Measurements from ENCODE around the gene GPANK1. TPM values are rescaled to one million over a fixed set of nuclear protein-coding genes. Genes with fewer than 3 reads are reported as not detected.
A peak's percentile ranks its signal among the peaks of the same experiment; 100 is the strongest.

The GPANK1 gene
- total and polyA plus RNA-seq, 12 donors, result 7.4 to 61.2 (median 17.2) TPM

DNA sequence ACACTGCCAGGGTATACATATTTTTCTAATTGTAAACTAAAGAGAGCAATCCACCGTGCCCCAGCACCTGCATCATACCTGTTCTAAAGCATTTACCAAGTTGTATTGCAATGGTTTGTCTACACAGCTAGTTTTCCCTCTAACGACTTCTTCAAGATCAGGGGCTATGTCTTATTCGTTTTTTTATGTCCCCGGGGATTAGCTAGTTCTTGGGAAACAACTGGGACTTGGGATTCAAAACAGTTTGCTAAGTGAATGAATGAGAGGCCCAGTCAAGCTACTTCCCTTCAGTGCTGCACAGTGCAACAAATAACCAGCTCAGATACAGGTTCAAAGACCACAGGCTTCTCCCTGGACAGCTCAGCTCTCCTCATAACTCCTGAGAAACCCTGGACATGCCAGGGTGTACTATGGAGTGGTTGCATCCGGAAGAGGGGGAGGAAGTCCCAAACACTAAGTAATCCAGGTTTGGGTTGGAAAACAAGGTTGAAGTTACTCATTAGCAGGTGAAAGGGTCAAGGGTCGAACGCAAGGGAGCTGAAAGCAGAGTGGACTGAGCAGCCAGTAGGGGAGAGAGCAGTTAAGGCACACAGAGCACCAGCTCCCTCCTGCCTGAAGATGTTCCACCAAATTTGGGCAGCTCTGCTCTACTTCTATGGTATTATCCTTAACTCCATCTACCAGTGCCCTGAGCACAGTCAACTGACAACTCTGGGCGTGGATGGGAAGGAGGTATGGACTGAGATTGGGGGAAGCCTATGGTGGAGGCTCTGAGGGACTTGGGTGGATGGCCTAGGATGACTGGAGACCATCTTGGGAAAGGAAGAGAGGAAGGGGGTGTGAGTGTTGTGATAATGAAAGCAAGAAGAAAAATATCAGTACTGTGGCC lies 9.2 kb downstream of the GPANK1 start, which contains the start of gene APOM:
APOM (plus strand) TSS at position 546 of the 889 bp plus-strand sequence; CDS start at position 619, 73 bp downstream.
- Histone ChIP-seq H3K4me3 (no peak within 1 kb of the TSS), H3K4me1 (replicated peaks in 1 of 2) (peaks cover 24 to 43% of the 10 kb centered on the region in 2 donors), H3K9me3 (replicated peaks in 1 of 3) (no peaks in the 10 kb centered on the region), H3K36me3 (replicated peaks in 1 of 2) (peaks cover 0 to 23% of the 10 kb centered on the region in 2 donors), H3K27me3 (no peaks in the 10 kb centered on the region), H3K27ac (no peak within 1 kb of the TSS)
- 89 to 90% (median 89%) methylated on average over 8 of the region's 8 CpGs for WGBS, 4 donors
- TF ChIP-seq, protein P1, sequence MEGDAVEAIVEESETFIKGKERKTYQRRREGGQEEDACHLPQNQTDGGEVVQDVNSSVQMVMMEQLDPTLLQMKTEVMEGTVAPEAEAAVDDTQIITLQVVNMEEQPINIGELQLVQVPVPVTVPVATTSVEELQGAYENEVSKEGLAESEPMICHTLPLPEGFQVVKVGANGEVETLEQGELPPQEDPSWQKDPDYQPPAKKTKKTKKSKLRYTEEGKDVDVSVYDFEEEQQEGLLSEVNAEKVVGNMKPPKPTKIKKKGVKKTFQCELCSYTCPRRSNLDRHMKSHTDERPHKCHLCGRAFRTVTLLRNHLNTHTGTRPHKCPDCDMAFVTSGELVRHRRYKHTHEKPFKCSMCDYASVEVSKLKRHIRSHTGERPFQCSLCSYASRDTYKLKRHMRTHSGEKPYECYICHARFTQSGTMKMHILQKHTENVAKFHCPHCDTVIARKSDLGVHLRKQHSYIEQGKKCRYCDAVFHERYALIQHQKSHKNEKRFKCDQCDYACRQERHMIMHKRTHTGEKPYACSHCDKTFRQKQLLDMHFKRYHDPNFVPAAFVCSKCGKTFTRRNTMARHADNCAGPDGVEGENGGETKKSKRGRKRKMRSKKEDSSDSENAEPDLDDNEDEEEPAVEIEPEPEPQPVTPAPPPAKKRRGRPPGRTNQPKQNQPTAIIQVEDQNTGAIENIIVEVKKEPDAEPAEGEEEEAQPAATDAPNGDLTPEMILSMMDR (IDR thresholded peaks at IDR 0.05), result no peak
- no peak for TF ChIP-seq POLR2A (IDR thresholded peaks at IDR 0.05)
- intact Hi-C loops (cut with DNase I), result no loop called here
- DNase-seq, result no peak

DNA sequence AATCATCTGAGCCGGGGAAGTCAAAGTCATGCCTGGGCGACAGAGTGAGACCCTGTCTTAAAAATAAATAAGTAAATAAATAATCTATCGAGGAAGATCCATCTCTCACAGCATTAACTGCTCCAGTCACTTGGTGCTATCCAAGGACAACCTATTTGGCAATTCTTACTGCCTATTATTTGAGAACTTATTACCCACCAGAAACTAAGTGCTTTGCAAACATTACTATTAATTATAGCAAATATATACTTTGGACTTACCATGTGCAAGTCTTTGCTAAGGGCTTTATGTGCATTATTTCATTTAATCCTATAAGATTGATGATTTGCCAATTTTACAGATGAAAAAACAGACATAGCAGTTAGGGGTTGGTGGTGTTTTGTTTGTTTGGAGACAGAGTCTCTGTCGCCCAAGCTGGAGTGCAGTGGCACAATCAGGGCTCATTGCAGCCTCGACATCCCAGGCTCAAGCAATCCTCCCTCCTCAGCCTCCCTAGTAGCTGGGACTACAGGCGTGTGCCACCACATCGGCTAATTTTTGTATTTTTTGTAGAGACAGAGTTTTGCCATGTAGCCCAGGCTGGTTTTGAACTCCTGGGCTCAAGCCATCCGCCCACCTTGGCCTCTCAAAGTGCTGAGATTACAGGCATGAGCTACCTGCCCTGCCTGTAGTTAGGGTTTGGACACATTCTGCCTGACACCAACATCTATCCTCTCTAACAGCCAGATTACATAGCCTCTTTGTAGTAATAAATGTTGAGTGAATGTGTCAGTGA lies 10.0 kb downstream of the GPANK1 start:
- no peaks in the 10 kb centered on the region for H3K27me3 ChIP-seq
- H3K27ac ChIP-seq, result no peak overlapping the region
- H3K36me3 ChIP-seq (replicated peaks in 1 of 2), result peaks cover 0 to 31% of the 10 kb centered on the region in 2 donors
- WGBS, 4 donors, result 86 to 93% (median 92%) methylated on average over 8 of the region's 8 CpGs
- DNase-seq, result no peak
- intact Hi-C loops (cut with DNase I), result no loop called here
- H3K4me3 ChIP-seq, result no peak overlapping the region
- TF ChIP-seq, protein P1 (IDR thresholded peaks at IDR 0.05), result no peak
- TF ChIP-seq POLR2A (IDR thresholded peaks at IDR 0.05), result no peak
- peaks cover 24 to 48% of the 10 kb centered on the region in 2 donors for H3K4me1 ChIP-seq (replicated peaks in 1 of 2)
- H3K9me3 ChIP-seq (replicated peaks in 1 of 3), result no peaks in the 10 kb centered on the region

DNA sequence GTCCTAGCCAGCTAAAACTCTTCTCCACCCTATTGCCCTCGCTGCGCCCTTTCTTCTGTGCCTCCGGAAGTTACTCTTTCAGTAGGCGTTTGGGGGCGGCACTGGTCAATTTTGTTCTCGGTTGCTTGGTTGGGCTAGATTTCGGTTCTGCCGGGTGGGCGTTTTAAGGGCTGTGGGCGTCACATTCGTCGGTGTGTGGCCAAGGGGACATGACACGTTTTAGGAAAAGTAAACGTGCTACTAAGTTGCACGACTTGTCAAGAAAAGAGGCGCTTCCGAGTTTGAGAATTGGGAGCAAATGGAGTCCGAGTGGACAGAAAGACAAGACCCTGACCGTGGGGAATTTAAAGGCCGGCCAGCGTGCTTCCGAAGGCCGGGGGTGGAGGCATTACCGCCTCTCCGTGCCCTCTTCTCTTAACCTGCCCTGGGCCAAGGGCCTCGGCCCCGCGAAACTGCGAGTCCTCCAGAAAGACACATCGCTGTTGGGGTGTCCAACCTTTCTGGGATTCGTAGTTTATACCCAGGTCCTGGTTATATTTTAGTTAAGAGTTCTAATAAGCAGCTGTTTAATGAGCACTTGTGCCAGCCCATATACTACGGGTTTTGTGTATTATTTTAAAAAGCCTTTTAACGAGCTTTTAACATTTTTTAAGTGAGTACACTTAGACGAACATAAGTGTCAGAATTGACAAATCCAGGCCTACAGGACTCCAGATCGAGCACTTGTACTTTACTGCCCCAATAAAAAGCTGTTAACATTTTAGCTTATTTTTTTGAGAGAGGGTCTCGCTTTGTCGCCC lies 11.7 kb downstream of the GPANK1 start:
- intact Hi-C loops (cut with DNase I), result no loop called here
- DNase-seq, result peak in 6 of 7 donors; percentile 88 to 96 (median 92)
- Histone ChIP-seq H3K27me3 (no peaks in the 10 kb centered on the region), H3K9me3 (replicated peaks in 1 of 3) (no peaks in the 10 kb centered on the region), H3K36me3 (replicated peaks in 1 of 2) (peaks cover 0 to 47% of the 10 kb centered on the region in 2 donors), H3K4me1 (replicated peaks in 1 of 2) (peaks cover 12 to 34% of the 10 kb centered on the region in 2 donors), H3K4me3 (peak overlapping the region in 3 of 4 donors; percentile 59 to 92 (median 79)), H3K27ac (peak overlapping the region; percentile 97 to 100 (median 98))
- TF ChIP-seq, protein P1 (IDR thresholded peaks at IDR 0.05), result no peak
- peak; percentile 44 to 90 for TF ChIP-seq POLR2A (IDR thresholded peaks at IDR 0.05)
- 8 to 11% (median 9%) methylated on average over 27 to 37 of the region's 37 CpGs for WGBS, 4 donors

All from adrenal gland (tissue), 12 donors.